T-helper 1 cell (primary cell): ENCODE data around the gene FSTL5.

ENCODE experiments used
- DNase-seq, 5 donors: peaks; one replicate each; pipeline ENCODE4 v3.0.0-alpha.2; 2012 to 2020

Gene FSTL5

GRCh38 chr4:162102713-162103112 lies 61.1 kb downstream of the FSTL5 start:
- no peak for DNase-seq

DNA sequence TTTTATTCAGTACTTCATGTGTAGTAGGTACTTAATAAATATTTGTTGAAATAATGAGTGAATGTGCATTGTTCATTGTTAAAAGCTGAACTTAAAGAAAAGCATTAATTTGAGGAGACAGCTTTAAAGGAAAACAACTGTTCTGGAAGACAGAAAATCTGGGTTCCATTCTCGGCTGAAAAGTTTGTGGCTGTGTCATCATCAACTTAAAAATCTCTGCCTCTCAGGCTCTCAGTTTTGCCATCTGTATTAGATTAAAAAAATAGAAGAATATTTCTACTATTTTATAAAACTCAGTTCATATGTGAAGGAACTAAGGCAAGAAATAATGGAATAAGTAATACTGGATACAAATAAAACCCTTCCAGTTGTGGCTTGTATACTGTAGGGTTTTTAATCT lies 62.5 kb downstream of the FSTL5 start:
- no peak for DNase-seq

GRCh38 chr4:162075726-162076125 lies 88.1 kb downstream of the FSTL5 start:
- DNase-seq: no peak

GRCh38 chr4:162061214-162061613 lies 102.6 kb downstream of the FSTL5 start:
- no peak for DNase-seq

- no peak for DNase-seq
Measured at GRCh38 chr4:162059656-162060055, 104.1 kb downstream of the FSTL5 start.

GRCh38 chr4:162056990-162057389 lies 106.8 kb downstream of the FSTL5 start:
- DNase-seq: no peak

DNA sequence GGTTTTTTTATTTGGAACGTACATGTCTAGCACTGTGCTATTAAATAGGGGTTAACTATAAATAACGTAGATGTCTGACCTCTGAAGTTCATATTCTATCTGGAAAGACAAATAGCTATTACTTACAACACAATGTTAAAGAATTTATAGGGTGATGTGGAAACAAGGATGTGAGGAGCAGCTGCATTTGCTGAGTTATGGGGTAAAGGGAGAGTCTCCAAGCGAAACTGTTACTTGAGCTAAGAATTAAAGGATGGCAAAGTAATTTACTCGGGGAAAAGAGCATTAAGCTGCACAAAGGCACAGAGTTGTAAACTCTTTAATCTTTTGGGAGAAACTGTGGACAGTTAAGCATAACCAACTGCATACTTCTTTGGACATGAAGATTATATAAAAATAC lies 117.7 kb downstream of the FSTL5 start:
- no peak for DNase-seq

- no peak for DNase-seq
Measured at GRCh38 chr4:162038112-162038511, 125.7 kb downstream of the FSTL5 start.

- DNase-seq: no peak
Measured at GRCh38 chr4:162017863-162018262, 145.9 kb downstream of the FSTL5 start.

DNA sequence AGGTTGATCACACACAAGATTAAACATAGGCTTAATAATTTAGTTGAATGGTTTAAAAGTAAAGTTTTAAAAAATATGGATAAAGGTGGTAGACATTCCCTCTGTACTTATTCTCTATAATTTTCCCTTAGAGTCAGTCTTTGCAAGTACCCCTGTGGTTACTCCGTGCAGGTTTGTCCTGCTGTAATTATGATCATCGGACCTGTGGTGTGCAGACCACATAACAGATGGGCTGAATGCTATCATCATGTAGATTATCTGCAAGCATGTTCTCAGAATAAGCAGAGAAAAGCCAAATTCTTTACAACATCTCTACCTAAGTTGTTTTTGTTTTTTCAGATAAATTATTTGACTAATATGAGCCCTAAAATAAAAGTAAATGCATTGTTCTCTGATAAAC lies 146.8 kb downstream of the FSTL5 start:
- DNase-seq: no peak

- no peak for DNase-seq
Measured at GRCh38 chr4:162016219-162016618, 147.6 kb downstream of the FSTL5 start.

DNA sequence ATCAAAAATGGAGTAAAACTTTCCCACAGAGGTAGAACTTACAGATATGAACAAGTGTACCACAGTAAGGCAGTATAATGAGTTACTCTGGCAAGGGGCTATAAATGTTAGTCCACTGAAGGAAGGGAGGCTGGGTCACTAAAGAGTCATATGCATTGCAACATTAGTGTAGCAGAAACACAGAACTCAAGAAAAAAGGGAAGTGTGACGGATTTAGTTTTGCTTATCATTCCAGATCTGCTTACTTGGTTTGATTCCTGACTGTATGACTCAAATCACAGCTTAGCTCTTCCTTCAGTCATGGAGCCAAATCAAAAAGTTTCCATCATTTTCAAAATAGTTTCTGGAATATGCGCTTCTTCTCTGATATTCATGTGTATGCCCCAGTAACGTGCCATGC lies 148.7 kb downstream of the FSTL5 start:
- no peak for DNase-seq

DNA sequence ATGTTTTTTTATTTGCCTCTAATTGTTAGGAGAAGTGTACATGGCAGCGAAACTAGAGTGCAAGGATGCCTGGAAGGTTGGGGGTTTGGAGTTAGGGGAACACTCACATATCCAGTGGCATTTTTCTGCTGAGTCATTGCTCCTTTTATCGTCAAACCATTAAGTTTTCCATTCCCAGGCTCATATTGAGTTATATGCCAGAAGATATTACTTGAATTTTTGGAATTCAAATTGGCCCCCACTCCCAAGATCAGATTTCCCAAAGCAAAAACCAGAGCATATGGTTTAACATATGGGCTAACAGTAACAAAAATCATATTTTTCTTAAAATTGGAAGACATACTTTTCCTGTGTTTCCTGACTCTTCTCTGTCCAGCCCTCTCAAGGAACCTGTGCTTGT lies 152.7 kb downstream of the FSTL5 start:
- DNase-seq: no peak

DNA sequence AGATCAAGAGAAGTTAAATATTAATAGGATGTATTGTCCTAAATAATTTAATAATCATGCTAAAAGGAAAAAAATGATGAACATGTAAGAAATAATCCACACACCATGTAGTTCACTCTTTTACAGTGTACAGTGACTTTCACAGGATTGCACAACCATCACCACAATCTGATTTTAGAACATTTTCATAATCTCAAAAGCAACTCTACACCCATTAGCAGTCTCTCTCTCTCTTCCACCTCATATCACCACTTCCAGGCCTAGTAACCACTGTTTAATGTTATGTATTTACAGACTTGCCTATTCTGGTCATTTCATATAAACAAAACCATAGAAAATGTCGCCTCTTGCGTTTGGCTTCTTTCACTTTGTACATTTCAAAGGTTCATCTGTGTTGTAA lies 153.4 kb downstream of the FSTL5 start:
- DNase-seq: no peak

DNA sequence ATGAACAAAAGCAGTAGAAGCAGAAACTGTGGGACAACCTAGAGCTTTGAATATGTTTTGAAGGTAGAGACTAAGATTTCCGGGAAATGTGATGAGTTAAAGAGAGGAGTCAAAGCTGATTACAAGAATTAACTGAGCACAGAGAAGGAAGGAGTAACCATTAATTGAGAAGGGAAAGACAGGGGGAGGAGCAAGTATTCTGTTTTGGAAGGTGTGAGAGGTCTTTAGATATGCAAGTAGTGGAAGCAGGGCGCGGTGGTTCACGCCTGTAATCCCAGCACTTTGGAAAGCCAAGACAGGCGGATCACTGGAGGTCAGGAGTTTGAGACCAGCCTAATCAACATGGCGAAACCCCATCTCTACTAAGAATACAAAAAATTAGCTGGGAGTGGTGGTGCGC lies 171.5 kb downstream of the FSTL5 start:
- DNase-seq: no peak

GRCh38 chr4:161991811-161992210 lies 172.0 kb downstream of the FSTL5 start:
- DNase-seq: no peak

- no peak for DNase-seq
Measured at GRCh38 chr4:161990721-161991120, 173.1 kb downstream of the FSTL5 start.

GRCh38 chr4:161988946-161989345 lies 174.9 kb downstream of the FSTL5 start:
- DNase-seq: no peak

DNA sequence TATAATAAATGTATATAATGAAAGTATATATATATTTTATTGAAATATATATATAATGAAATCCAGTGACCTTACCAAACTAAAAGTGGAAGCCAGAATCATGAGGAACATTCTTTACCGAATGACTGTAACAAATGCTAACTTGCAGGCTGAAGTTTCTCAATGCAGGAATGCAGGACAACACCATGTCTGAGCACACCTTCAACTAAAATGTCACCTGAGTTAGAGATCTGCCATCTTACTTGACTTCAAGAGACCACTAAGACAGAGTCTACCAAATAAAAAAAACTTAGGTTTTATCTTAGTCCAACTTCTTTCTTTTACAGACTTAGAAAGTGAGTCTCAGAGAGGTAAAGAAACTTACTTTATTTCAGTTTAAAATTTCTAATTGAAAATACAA lies 176.2 kb downstream of the FSTL5 start:
- DNase-seq: no peak

DNA sequence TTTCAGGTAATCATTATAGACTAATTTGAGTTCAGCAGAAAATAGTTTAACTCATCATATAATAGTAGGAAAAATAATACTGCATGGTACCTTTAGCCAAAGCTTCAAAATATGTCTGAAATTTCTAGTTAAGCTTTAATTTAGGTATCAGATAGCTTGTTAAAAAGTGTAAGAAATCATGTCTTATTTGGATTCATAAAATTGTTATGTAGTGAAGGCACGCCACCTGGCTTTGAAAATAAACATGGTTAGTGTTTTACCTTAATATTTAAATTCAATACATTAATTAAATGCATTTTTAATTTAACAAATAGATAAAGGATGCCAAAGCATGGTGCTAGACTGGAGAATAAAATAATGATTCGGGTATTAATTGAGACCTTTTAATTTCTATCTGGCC lies 211.4 kb downstream of the FSTL5 start:
- DNase-seq: no peak

DNA sequence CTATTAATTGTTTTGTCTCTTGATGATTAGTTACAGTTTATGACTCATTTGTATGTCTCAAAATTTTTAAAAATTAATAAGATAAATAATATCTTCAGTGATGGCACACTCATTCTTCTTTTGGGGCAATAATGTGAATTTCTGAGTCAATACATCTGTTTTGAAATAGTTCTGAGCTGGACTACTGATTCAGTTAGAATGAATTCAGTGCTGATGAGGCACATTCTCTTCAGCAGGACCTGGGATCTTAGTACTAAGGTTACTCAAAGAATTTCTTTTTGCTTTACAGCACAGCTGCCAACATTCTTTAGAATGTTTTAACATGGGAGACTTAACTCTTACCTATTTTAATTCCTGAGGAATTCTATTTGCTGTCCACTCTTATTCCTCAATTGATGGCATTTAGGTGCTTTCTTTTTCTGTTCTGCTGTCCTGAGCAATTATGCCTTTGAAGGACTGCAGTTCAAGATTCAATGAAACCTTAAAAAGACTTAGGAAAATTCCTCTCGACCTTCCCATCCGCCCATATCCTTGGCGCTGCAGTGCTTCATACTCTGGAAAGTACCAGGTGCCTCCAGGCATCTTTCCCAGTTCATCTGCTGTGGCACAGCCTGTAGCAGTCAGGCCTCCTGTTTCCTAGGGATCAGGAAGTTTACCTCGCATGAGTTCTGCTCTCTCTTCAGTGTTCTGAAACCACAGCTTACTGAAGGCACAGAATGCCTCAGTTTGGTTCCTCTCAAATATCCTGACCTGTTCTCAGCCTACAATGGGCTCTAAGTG lies 213.7 kb downstream of the FSTL5 start:
- DNase-seq: no peak

DNA sequence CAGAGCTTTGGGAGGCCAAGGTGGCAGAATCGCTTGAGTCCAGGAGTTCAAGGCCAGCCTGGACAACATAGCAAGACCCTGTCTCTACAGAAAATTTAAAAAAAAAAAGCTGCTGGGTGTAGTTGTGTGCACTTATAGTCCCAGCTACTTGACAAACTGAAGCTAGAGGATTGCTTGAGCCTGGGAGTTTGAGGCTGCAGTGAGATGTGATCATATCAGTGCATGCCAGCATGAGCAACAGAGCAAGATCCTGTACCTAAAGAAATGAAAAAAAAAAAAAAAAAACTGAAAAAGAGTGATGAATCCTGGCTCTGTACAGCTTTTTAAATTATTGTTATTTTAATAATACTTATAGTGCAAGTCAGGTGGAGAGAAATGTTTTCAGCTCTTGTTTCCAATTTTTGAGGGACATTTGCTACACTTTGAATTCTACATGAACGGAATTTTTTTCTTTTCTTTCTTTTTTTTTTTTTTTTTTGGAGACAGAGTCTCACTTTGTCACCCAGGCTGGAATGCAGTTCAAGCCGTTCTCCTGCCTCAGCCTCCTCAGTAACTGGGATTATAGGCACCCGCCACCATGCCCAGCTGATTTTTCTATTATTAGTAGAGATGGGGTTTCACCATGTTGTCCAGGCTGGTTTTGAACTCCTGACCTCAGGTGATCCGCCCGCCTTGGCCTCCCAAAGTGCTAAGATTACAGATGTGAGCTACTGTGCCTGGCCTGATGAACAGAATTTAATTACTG lies 215.6 kb downstream of the FSTL5 start:
- no peak for DNase-seq

DNA sequence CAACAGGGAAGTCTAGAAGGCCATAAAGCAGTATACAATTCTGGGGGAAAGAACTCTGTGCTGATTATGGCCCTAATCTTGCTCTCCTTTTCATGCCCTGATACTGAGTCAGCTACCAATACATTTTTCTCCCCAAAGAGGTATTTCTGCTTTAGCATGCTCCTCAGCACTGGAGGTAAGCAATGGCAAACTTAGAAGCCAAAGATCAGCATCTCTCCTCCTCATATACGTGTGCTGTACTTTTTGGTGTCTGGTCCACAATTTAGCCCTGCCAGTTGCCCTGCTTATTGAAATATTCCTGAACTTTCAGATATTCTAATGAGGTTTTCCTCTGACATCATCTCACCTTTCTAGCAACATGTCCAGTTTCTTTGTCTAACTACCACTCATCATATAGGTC lies 226.2 kb downstream of the FSTL5 start:
- no peak for DNase-seq
